Smooth muscle cell (in vitro differentiated cells): Measurements from ENCODE around the gene ACAP3. TPM values are rescaled to one million over a fixed set of nuclear protein-coding genes. Genes with fewer than 3 reads are reported as not detected.

ENCODE experiments used
- DNase-seq: peaks from one replicate; lab custom pipeline; 2025; ENCODE audit not compliant: unreplicated experiment; lab: John Stamatoyannopoulos, UW
- H2AFZ ChIP-seq: fragments of 200-600 bp; sonication (generic); 2 replicates; pipeline ENCODE4 v1.6.0; 2016; ENCODE audit warnings: antibody characterized with exemption, low read depth, mild to moderate bottlenecking
- H3F3A ChIP-seq: fragments of 200-600 bp; sonication (generic); 2 replicates; pipeline ENCODE4 v1.6.0; 2017; ENCODE audit warnings: antibody characterized with exemption, low read depth
- H3K27ac ChIP-seq: fragments of 200-600 bp; sonication (generic); 2 replicates; pipeline ENCODE4 v1.5.1; 2016; ENCODE audit warnings: low read depth, mild to moderate bottlenecking
- H3K27me3 ChIP-seq: fragments of 200-600 bp; sonication (generic); 2 replicates; pipeline ENCODE4 v1.6.1; 2016; ENCODE audit warnings: low read depth, mild to moderate bottlenecking
- H3K36me3 ChIP-seq: fragments of 200-600 bp; sonication (generic); 2 replicates; pipeline ENCODE4 v1.5.1; 2016; ENCODE audit warnings: low read depth
- H3K4me1 ChIP-seq: fragments of 200-600 bp; sonication (generic); 2 replicates; pipeline ENCODE4 v1.5.1; 2016; ENCODE audit warnings: low read depth
- H3K4me2 ChIP-seq: fragments of 200-600 bp; sonication (generic); 2 replicates; pipeline ENCODE4 v1.6.0; 2016; ENCODE audit warnings: mild to moderate bottlenecking
- H3K4me3 ChIP-seq: fragments of 200-600 bp; sonication (generic); 2 replicates; pipeline ENCODE4 v1.5.1; 2016; ENCODE audit warnings: mild to moderate bottlenecking
- H3K79me2 ChIP-seq: fragments of 200-600 bp; sonication (generic); 2 replicates; pipeline ENCODE4 v1.6.0; 2016; ENCODE audit warnings: low read depth, mild to moderate bottlenecking
- H3K9ac ChIP-seq: fragments of 200-600 bp; sonication (generic); 2 replicates; pipeline ENCODE4 v1.6.0; 2016; ENCODE audit warnings: low read depth
- H3K9me3 ChIP-seq: fragments of 200-600 bp; sonication (generic); replicated peaks from 2 replicates; pipeline ENCODE4 v1.5.1; 2016; ENCODE audit warnings: low read depth
- H4K20me1 ChIP-seq: fragments of 200-600 bp; sonication (generic); 2 replicates; pipeline ENCODE4 v1.6.0; 2016; ENCODE audit warnings: low read depth
- CTCF ChIP-seq: fragments of 200-600 bp; sonication (generic); IDR thresholded peaks from 2 replicates; pipeline ENCODE4 v1.5.1; 2017; ENCODE audit warnings: borderline replicate concordance, mild to moderate bottlenecking, antibody characterized with exemption; ENCODE audit not compliant: insufficient read depth, poor library complexity, severe bottlenecking
- WGBS: methylation state at CpG from one replicate; pipeline ENCODE4 v1.1.7; 2016; ENCODE audit warnings: low lambda C conversion rate; 5-methylcytosine and 5-hydroxymethylcytosine counted together
- polyA plus RNA-seq: library from polyadenylated mRNA; unstranded; fragments of >200 nt; fragmentation: Nextera tagmentation; extraction: Ambion mirVana; gene quantifications from 2 replicates; pipeline ENCODE4 v1.2.1, GENCODE V29; 2016
- total RNA-seq: library from RNA; depleted of rRNA; stranded (reverse); fragments of >200 nt; gene quantifications from 2 replicates; pipeline ENCODE4 v1.2.3, GENCODE V29; 2014

The ACAP3 gene
- total and polyA plus RNA-seq, 2 experiments from 2014 or later = 29.9 to 63.9 TPM

- no peak overlapping the region for H3K4me3 ChIP-seq
- no peak for DNase-seq
- peaks cover 83% of the 10 kb centered on the region for H4K20me1 ChIP-seq
- peaks cover 57% of the 10 kb centered on the region for H3K79me2 ChIP-seq
- no peak overlapping the region for H2AFZ ChIP-seq
- H3K36me3 ChIP-seq = no peaks in the 10 kb centered on the region
- H3K9me3 ChIP-seq = no peaks in the 10 kb centered on the region
- H3K27ac ChIP-seq = peak overlapping the region; percentile 77
- H3F3A ChIP-seq = no peaks in the 10 kb centered on the region
- peaks cover 12% of the 10 kb centered on the region for H3K4me1 ChIP-seq
- H3K4me2 ChIP-seq = no peak overlapping the region
- H3K9ac ChIP-seq = peak overlapping the region; percentile 47
- TF ChIP-seq CTCF = peak; percentile 50
- no peaks in the 10 kb centered on the region for H3K27me3 ChIP-seq
- 63% methylated on average over 9 of the region's 15 CpGs for whole genome bisulfite sequencing
Observed at GRCh38 chr1:1344655-1345361, 37.1 kb upstream of the ACAP3 start.

- Histone ChIP-seq H3K27me3 (no peaks in the 10 kb centered on the region), H3K27ac (peak overlapping the region; percentile 77), H4K20me1 (peaks cover 83% of the 10 kb centered on the region), H3K79me2 (peaks cover 57% of the 10 kb centered on the region), H3K36me3 (no peaks in the 10 kb centered on the region), H3K9me3 (no peaks in the 10 kb centered on the region), H3K4me2 (no peak overlapping the region), H3K4me1 (peaks cover 12% of the 10 kb centered on the region), H2AFZ (no peak overlapping the region), H3K9ac (peak overlapping the region; percentile 43), H3K4me3 (no peak overlapping the region), H3F3A (no peaks in the 10 kb centered on the region)
- no peak for DNase-seq
- WGBS = 91% methylated on average over 24 of the region's 24 CpGs
- TF ChIP-seq CTCF = no peak
Observed at GRCh38 chr1:1343811-1344421, 36.2 kb upstream of the ACAP3 start.

- no peak overlapping the region for H3K4me2 ChIP-seq
- no peaks in the 10 kb centered on the region for H3F3A ChIP-seq
- 95% methylated on average over 18 of the region's 18 CpGs for WGBS
- no peaks in the 10 kb centered on the region for H3K9me3 ChIP-seq
- no peaks in the 10 kb centered on the region for H3K27me3 ChIP-seq
- no peak overlapping the region for H3K27ac ChIP-seq
- H3K9ac ChIP-seq = no peak overlapping the region
- H3K4me3 ChIP-seq = no peak overlapping the region
- H2AFZ ChIP-seq = no peak overlapping the region
- DNase-seq = no peak
- H3K4me1 ChIP-seq = peaks cover 4% of the 10 kb centered on the region
- peaks cover 44% of the 10 kb centered on the region for H3K79me2 ChIP-seq
- H3K36me3 ChIP-seq = no peaks in the 10 kb centered on the region
- peaks cover 74% of the 10 kb centered on the region for H4K20me1 ChIP-seq
- TF ChIP-seq CTCF = no peak
Observed at GRCh38 chr1:1342584-1343115, 34.9 kb upstream of the ACAP3 start.
